ENCODE results near the gene WWOX. TPM values are rescaled to one million over a fixed set of nuclear protein-coding genes. Genes with fewer than 3 reads are reported as not detected.

WWOX gene
- total and polyA plus RNA-seq, 2 of the 13 experiments (the other 11 are each of a cell fraction or from before 2014, with no cell fraction given) = 9.1 to 37.4 TPM

- peak; percentile 38; the same call in 1 of the 2 replicates for TF ChIP-seq ZNF275 (CRISPR knock-in tag; IDR thresholded peaks at IDR 0.05; ENCODE audit: borderline replicate concordance)
- TF ChIP-seq ZBTB46 (CRISPR knock-in tag; IDR thresholded peaks at IDR 0.05; ENCODE audit: borderline replicate concordance) = no peak
- no peak for TF ChIP-seq CHD2 (IDR thresholded peaks at IDR 0.05; ENCODE audit: low read depth, low read length)
- peak; percentile 5; the same call in 1 of the 2 replicates for TF ChIP-seq ZNF232 (CRISPR knock-in tag; IDR thresholded peaks at IDR 0.05; ENCODE audit: borderline replicate concordance)
- no peak; the same call in 1 of the 2 replicates for TF ChIP-seq RXRA (CRISPR knock-in tag; IDR thresholded peaks at IDR 0.05)
- no peak for TF ChIP-seq HDAC6 (IDR thresholded peaks at IDR 0.05; ENCODE audit: low read depth, low read length)
- no peak for TF ChIP-seq ZNF615 (CRISPR knock-in tag; IDR thresholded peaks at IDR 0.05; ENCODE audit: borderline replicate concordance)
- no peak for TF ChIP-seq ZNF367 (CRISPR knock-in tag; IDR thresholded peaks at IDR 0.05; ENCODE audit: borderline replicate concordance)
- 0 out of 2 replicates have a peak, but pooled peaks have one; percentile 62 for TF ChIP-seq ZNF142 (CRISPR knock-in tag; IDR thresholded peaks at IDR 0.05)
- TF ChIP-seq SRY (CRISPR knock-in tag; IDR thresholded peaks at IDR 0.05) = no peak
- TF ChIP-seq MIER3 (CRISPR knock-in tag; IDR thresholded peaks at IDR 0.05; ENCODE audit: borderline replicate concordance) = peak; percentile 64; the same call in 1 of the 2 replicates
- TF ChIP-seq IRX3 (CRISPR knock-in tag; IDR thresholded peaks at IDR 0.05; ENCODE audit: borderline replicate concordance, low read depth) = no peak
- no peak for TF ChIP-seq ZNF496 (CRISPR knock-in tag; IDR thresholded peaks at IDR 0.05; ENCODE audit: insufficient replicate concordance)
- no peak; the same call in 1 of the 2 replicates for TF ChIP-seq ZNF891 (CRISPR knock-in tag; IDR thresholded peaks at IDR 0.05)
- no peak for TF ChIP-seq ZBTB21 (CRISPR knock-in tag; IDR thresholded peaks at IDR 0.05)
- TF ChIP-seq ZNF761 (CRISPR knock-in tag; conservative IDR thresholded peaks at IDR 0.05) = no peak
Observed at GRCh38 chr16:78240459-78241222, 141.2 kb downstream of the WWOX start (continued).
